Measurements from ENCODE around the gene ACAD8. TPM values are rescaled to one million over a fixed set of nuclear protein-coding genes. Genes with fewer than 3 reads are reported as not detected.

Gene ACAD8
- total and polyA plus RNA-seq, 2 of the 8 experiments (the other 6 are each of a cell fraction or from before 2014, with no cell fraction given): 45.8 to 52.7 TPM

DNA sequence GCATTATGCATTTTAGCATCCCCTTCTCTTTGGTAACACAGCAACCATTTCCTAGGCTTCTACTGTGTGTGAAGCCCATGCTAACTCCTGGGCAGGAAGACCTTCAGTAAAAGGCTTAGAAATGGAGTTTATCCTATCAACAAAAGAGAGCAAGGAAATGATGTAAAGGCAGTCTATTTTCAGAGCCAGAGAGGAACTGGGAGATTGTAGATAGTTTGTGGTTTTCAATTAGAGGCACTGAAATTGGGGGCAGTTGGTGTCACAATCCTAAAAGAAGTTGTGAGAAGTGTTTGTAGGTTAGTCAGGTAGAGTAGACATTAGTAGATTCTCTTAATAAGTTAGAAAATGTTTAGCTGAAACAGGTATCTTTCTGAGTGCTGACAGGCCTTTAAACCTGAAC lies 7.1 kb downstream of the ACAD8 start:
- no peak overlapping the region for H2AFZ ChIP-seq (ENCODE audit: low read length)
- POLR2A ChIA-PET (ENCODE audit: partially characterized antibody): interaction anchor here (9.2 kb wide), 1 partner anchor 16 kb away, joined by 76 read pairs; the partner anchor contains the start of gene GLB1L3

More for the DNA sequence above, 7.1 kb downstream of the ACAD8 start:
- Histone ChIP-seq H3K56ac (replicated peaks; ENCODE audit: insufficient read length, low read depth, low read length) (no peak overlapping the region), H2BK5ac (ENCODE audit: low read depth, low read length) (no peak overlapping the region), H3K23ac (ENCODE audit: insufficient read length) (no peak overlapping the region), H4K91ac (replicated peaks; ENCODE audit: insufficient read length, low read length) (no peak overlapping the region), H3K23me2 (ENCODE audit: low read depth, low read length) (0 out of 2 replicates have a peak, but pooled peaks cover 3% of the 10 kb centered on the region), H3K4me3 (ENCODE audit: extremely low read depth in 1 of 4, insufficient read depth in 2 of 4, low read depth in 3 of 4, low read length in 4 of 4) (no peak overlapping the region), H3K27ac (ENCODE audit: low read depth, low read length) (no peak overlapping the region), H4K20me1 (replicated peaks in 1 of 2; ENCODE audit: control insufficient read depth in 1 of 2, insufficient read depth in 2 of 2, low read length in 2 of 2) (peaks cover 2 to 4% of the 10 kb centered on the region in 2 experiments), H2BK20ac (ENCODE audit: low read length) (no peak overlapping the region), H3K4me1 (replicated peaks in 1 of 4; ENCODE audit: control insufficient read depth in 3 of 4, insufficient read depth in 4 of 4, low read length in 3 of 4) (no peaks in the 10 kb centered on the region; a peak in 1 of 7 replicates), H4K5ac (ENCODE audit: insufficient read length, low read depth, low read length) (no peak overlapping the region), H3K9me3 (ENCODE audit: insufficient read depth in 2 of 2, low read depth in 1 of 2, low read length in 1 of 2) (no peaks in the 10 kb centered on the region), H3K4me2 (ENCODE audit: insufficient read depth in 1 of 2, low read depth in 2 of 2, low read length in 2 of 2) (no peak overlapping the region), H2AK5ac (ENCODE audit: low read depth, low read length) (no peak overlapping the region), H2BK120ac (replicated peaks; ENCODE audit: low read depth, low read length) (no peak overlapping the region), H3K18ac (ENCODE audit: extremely low read depth, low read length) (no peak overlapping the region), H2BK12ac (ENCODE audit: low read depth, low read length) (no peak overlapping the region), H3K79me1 (ENCODE audit: low read depth, low read length) (peaks cover 15% of the 10 kb centered on the region; the same call in 1 of the 2 replicates), H3K27me3 (replicated peaks in 1 of 4; ENCODE audit: control insufficient read depth in 3 of 4, extremely low read depth in 1 of 4, insufficient read depth in 3 of 4, low read length in 3 of 4) (no peaks in the 10 kb centered on the region), H4K8ac (ENCODE audit: extremely low read depth, insufficient read depth, low read length) (no peak overlapping the region), H3K4ac (replicated peaks; ENCODE audit: insufficient read length, low read depth, low read length) (no peak overlapping the region), H3K36me3 (ENCODE audit: control insufficient read depth in 2 of 4, insufficient read depth in 4 of 4, low read length in 3 of 4) (peaks cover 11 to 58% (median 35%) of the 10 kb centered on the region in 4 experiments; a peak in 7 of 8 replicates), H3K79me2 (ENCODE audit: control insufficient read depth in 1 of 2, insufficient read depth in 2 of 2, low read length in 2 of 2) (peaks cover 0 to 11% of the 10 kb centered on the region in 2 experiments; a peak in 1 of 4 replicates), H3K9ac (replicated peaks in 1 of 4; ENCODE audit: extremely low read depth in 1 of 4, low read depth in 3 of 4, low read length in 3 of 4) (no peak overlapping the region), H3K14ac (ENCODE audit: insufficient read length) (no peak overlapping the region), H2BK15ac (ENCODE audit: low read length) (no peak overlapping the region)
- TF ChIP-seq, protein P1, sequence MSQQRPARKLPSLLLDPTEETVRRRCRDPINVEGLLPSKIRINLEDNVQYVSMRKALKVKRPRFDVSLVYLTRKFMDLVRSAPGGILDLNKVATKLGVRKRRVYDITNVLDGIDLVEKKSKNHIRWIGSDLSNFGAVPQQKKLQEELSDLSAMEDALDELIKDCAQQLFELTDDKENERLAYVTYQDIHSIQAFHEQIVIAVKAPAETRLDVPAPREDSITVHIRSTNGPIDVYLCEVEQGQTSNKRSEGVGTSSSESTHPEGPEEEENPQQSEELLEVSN (IDR thresholded peaks at IDR 0.05): no peak
- TF ChIP-seq RXRA (IDR thresholded peaks at IDR 0.05; ENCODE audit: insufficient read depth, low read depth, low read length): no peak
- TF ChIP-seq CBX8 (IDR thresholded peaks at IDR 0.05; ENCODE audit: borderline replicate concordance, low read depth, low read length): no peak
- TF ChIP-seq HDAC6 (IDR thresholded peaks at IDR 0.05; ENCODE audit: low read depth, low read length): no peak
- TF ChIP-seq RNF2 (IDR thresholded peaks at IDR 0.05; ENCODE audit: borderline replicate concordance, low read depth, low read length, missing control alignments, poor library complexity, severe bottlenecking): no peak
- TF ChIP-seq, protein P2, sequence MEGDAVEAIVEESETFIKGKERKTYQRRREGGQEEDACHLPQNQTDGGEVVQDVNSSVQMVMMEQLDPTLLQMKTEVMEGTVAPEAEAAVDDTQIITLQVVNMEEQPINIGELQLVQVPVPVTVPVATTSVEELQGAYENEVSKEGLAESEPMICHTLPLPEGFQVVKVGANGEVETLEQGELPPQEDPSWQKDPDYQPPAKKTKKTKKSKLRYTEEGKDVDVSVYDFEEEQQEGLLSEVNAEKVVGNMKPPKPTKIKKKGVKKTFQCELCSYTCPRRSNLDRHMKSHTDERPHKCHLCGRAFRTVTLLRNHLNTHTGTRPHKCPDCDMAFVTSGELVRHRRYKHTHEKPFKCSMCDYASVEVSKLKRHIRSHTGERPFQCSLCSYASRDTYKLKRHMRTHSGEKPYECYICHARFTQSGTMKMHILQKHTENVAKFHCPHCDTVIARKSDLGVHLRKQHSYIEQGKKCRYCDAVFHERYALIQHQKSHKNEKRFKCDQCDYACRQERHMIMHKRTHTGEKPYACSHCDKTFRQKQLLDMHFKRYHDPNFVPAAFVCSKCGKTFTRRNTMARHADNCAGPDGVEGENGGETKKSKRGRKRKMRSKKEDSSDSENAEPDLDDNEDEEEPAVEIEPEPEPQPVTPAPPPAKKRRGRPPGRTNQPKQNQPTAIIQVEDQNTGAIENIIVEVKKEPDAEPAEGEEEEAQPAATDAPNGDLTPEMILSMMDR (IDR thresholded peaks at IDR 0.05; ENCODE audit: control extremely low read depth in 1 of 3, insufficient read depth in 1 of 3, low read depth in 1 of 3, low read length in 3 of 3): no peak
- no peak for TF ChIP-seq NRF1 (IDR thresholded peaks at IDR 0.05; ENCODE audit: low read depth, low read length)
- no peak for FAIRE-seq
- CTCF ChIA-PET (ENCODE audit: partially characterized antibody): interaction anchor here (1.1 to 7.1 kb wide), 8 partner anchors 9 to 98 kb away, joined by 3 to 114 read pairs (median 8); partner anchors contain the start of gene GLB1L3
- no peak for DNase-seq (ENCODE audit: low read depth in 1 of 2, low spot score in 2 of 2)

All from H1 (cell line).